IPS-18c (cell line): ENCODE data around the gene CLCN6.

Experiments
- H3K4me3 ChIP-seq: 2 replicates; pipeline ENCODE4 v1.7.0; 2013; ENCODE audit warnings: low read depth, mild to moderate bottlenecking, low read length, moderate library complexity; ENCODE audit not compliant: insufficient read depth
- H3K9me3 ChIP-seq: one replicate; pipeline ENCODE4 v1.6.1; 2013; ENCODE audit warnings: mild to moderate bottlenecking, low read length, moderate library complexity; ENCODE audit not compliant: control insufficient read depth, insufficient read depth

The CLCN6 gene

GRCh38 chr1:11805422-11806306, at the start of gene CLCN6, which contains the start of gene MTHFR:
TSS of gene CLCN6 (plus strand) at chr1:11806191. CDS start at chr1:11806263, 72 bp downstream.
TSS of gene MTHFR (minus strand) at chr1:11805964. CDS start at chr1:11803116, 2,848 bp downstream.
- H3K4me3 ChIP-seq = peak within 1 kb of the TSS; percentile 89
- peaks cover 2% of the 10 kb centered on the region for H3K9me3 ChIP-seq

GRCh38 chr1:11757047-11757446, 48.9 kb upstream of the CLCN6 start:
- H3K4me3 ChIP-seq = no peak overlapping the region

GRCh38 chr1:11759791-11760190, 46.2 kb upstream of the CLCN6 start:
- Histone ChIP-seq H3K4me3 (no peak overlapping the region), H3K9me3 (peaks cover 2% of the 10 kb centered on the region)

More at GRCh38 chr1:11757047-11757446, 48.9 kb upstream of the CLCN6 start:
- peaks cover 2% of the 10 kb centered on the region for H3K9me3 ChIP-seq

- peaks cover 2% of the 10 kb centered on the region for H3K9me3 ChIP-seq
- no peak overlapping the region for H3K4me3 ChIP-seq
These were observed 44.7 kb upstream of the CLCN6 start for GRCh38 chr1:11761285-11761684.

GRCh38 chr1:11761988-11762406, 44.0 kb upstream of the CLCN6 start, which contains the start of gene C1orf167:
TSS of gene C1orf167 (plus strand) at chr1:11762193. CDS start at chr1:11764401, 2,208 bp downstream.
- Histone ChIP-seq H3K9me3 (peaks cover 2% of the 10 kb centered on the region), H3K4me3 (no peak within 1 kb of the TSS; the same call in 1 of the 2 replicates)

GRCh38 chr1:11764115-11764514, 41.9 kb upstream of the CLCN6 start:
- Histone ChIP-seq H3K9me3 (peaks cover 2% of the 10 kb centered on the region), H3K4me3 (no peak overlapping the region)

- no peak overlapping the region for H3K4me3 ChIP-seq
- peaks cover 2% of the 10 kb centered on the region for H3K9me3 ChIP-seq
These were observed 41.5 kb upstream of the CLCN6 start for GRCh38 chr1:11764519-11764918.

- H3K9me3 ChIP-seq = peaks cover 2% of the 10 kb centered on the region
- no peak overlapping the region for H3K4me3 ChIP-seq
These were observed 40.1 kb upstream of the CLCN6 start for GRCh38 chr1:11765661-11766428.

GRCh38 chr1:11766429-11766776, 39.6 kb upstream of the CLCN6 start:
- Histone ChIP-seq H3K9me3 (no peaks in the 10 kb centered on the region), H3K4me3 (no peak overlapping the region)

GRCh38 chr1:11767922-11768704, 37.9 kb upstream of the CLCN6 start:
- H3K9me3 ChIP-seq = no peaks in the 10 kb centered on the region
- no peak overlapping the region for H3K4me3 ChIP-seq

GRCh38 chr1:11768821-11769220, 37.2 kb upstream of the CLCN6 start:
- H3K4me3 ChIP-seq = no peak overlapping the region
- H3K9me3 ChIP-seq = no peaks in the 10 kb centered on the region

- H3K4me3 ChIP-seq = no peak overlapping the region
- no peaks in the 10 kb centered on the region for H3K9me3 ChIP-seq
These were observed 36.7 kb upstream of the CLCN6 start for GRCh38 chr1:11769274-11769673.

- Histone ChIP-seq H3K4me3 (no peak overlapping the region), H3K9me3 (peaks cover 2% of the 10 kb centered on the region)
These were observed 36.0 kb upstream of the CLCN6 start for GRCh38 chr1:11770011-11770410.

- peaks cover 2% of the 10 kb centered on the region for H3K9me3 ChIP-seq
These were observed 34.4 kb upstream of the CLCN6 start for GRCh38 chr1:11771481-11772043.

GRCh38 chr1:11772458-11772857, 33.5 kb upstream of the CLCN6 start:
- H3K4me3 ChIP-seq = no peak overlapping the region

More at GRCh38 chr1:11771481-11772043, 34.4 kb upstream of the CLCN6 start:
- H3K4me3 ChIP-seq = no peak overlapping the region

GRCh38 chr1:11774753-11775152, 31.2 kb upstream of the CLCN6 start:
- Histone ChIP-seq H3K9me3 (peaks cover 2% of the 10 kb centered on the region), H3K4me3 (no peak overlapping the region)

More at GRCh38 chr1:11772458-11772857, 33.5 kb upstream of the CLCN6 start:
- H3K9me3 ChIP-seq = peaks cover 2% of the 10 kb centered on the region
